HL-60 (cell line): ENCODE measurements around the gene MDGA2.

Experiments used
- DNase-seq, 2 experiments: peaks; one replicate each; pipeline ENCODE4 v3.0.0-alpha.2; 2010 to 2020; ENCODE audit warnings: low read depth in 1 of 2, low spot score in 1 of 2
- H3K27ac ChIP-seq: fragments of 250-450 bp; sonication (Bioruptor Pico); replicated peaks from 2 replicates; pipeline ENCODE4 v1.5.1; 2020; ENCODE audit warnings: mild to moderate bottlenecking, moderate library complexity
- H3K27me3 ChIP-seq: fragments of 250-450 bp; sonication (Bioruptor Pico); 2 replicates; pipeline ENCODE4 v1.5.1; 2021; ENCODE audit warnings: mild to moderate bottlenecking, moderate library complexity; ENCODE audit not compliant: insufficient read depth, poor library complexity, severe bottlenecking
- H3K4me3 ChIP-seq: replicated peaks from 2 replicates; pipeline ENCODE4 v1.5.1; 2011; ENCODE audit warnings: mild to moderate bottlenecking, control low read depth, low read length; ENCODE audit not compliant: insufficient read depth
- GABPA ChIP-seq: IDR thresholded peaks from 2 replicates; pipeline ENCODE4 v1.6.1; 2012; ENCODE audit warnings: low read depth
- POLR2AphosphoS5 ChIP-seq: IDR thresholded peaks from 2 replicates; pipeline ENCODE4 v1.6.1; 2012; ENCODE audit warnings: low read depth
- REST ChIP-seq: IDR thresholded peaks from 2 replicates; pipeline ENCODE4 v1.6.1; 2012; ENCODE audit warnings: low read depth; ENCODE audit not compliant: insufficient replicate concordance
- SPI1 ChIP-seq: IDR thresholded peaks from 2 replicates; pipeline ENCODE4 v1.6.1; 2012; ENCODE audit warnings: low read depth, mild to moderate bottlenecking, borderline replicate concordance
- TF ChIP-seq, protein P1 (sequence below): IDR thresholded peaks from one replicate; pipeline ENCODE4 v1.5.1; 2011; ENCODE audit warnings: low read length, control low read depth, inconsistent platforms; ENCODE audit not compliant: insufficient read depth

MDGA2 gene

DNA sequence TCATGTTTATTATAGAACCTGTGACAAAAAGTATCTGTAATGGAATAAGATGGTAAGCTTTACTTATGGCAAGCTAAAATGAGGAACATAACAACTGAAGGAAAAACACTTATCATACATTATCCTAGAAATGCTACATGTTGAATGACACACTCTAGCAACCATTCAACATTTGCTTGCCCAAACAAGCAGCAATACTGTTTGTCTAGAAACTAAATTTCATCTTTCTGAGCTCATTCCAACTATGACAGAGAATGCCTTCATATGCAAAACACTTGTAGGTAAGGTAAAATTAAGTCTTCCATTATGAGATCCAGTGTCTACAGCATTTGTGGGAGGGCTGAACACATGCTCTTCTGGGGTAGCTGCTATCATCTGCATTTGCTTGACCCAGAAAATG lies 108.1 kb downstream of the MDGA2 start:
- H3K27me3 ChIP-seq = no peaks in the 10 kb centered on the region
- no peak overlapping the region for H3K27ac ChIP-seq
- DNase-seq = no peak
- TF ChIP-seq SPI1 = no peak
- TF ChIP-seq, protein P1, sequence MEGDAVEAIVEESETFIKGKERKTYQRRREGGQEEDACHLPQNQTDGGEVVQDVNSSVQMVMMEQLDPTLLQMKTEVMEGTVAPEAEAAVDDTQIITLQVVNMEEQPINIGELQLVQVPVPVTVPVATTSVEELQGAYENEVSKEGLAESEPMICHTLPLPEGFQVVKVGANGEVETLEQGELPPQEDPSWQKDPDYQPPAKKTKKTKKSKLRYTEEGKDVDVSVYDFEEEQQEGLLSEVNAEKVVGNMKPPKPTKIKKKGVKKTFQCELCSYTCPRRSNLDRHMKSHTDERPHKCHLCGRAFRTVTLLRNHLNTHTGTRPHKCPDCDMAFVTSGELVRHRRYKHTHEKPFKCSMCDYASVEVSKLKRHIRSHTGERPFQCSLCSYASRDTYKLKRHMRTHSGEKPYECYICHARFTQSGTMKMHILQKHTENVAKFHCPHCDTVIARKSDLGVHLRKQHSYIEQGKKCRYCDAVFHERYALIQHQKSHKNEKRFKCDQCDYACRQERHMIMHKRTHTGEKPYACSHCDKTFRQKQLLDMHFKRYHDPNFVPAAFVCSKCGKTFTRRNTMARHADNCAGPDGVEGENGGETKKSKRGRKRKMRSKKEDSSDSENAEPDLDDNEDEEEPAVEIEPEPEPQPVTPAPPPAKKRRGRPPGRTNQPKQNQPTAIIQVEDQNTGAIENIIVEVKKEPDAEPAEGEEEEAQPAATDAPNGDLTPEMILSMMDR = no peak
- no peak for TF ChIP-seq GABPA
- TF ChIP-seq POLR2AphosphoS5 = no peak
- no peak for TF ChIP-seq REST
- H3K4me3 ChIP-seq = no peak overlapping the region

DNA sequence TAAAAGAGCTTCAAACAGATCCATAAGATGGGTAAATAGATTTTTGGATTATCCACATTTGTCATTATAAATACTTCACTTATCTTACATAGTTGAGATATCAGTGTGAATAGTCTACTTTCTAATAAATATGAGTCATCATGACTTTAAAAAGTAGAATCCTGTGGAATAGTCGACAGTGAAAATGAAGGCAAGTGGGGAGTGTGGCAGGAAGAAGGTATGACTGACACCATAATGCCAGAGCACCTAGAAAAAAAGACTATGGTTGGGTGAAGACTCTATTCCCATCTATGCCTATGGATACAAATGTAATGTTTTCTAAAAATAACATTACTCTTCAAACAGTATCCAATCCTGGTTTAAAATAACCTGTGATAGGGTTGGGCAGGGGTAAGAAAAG lies 117.5 kb downstream of the MDGA2 start:
- Histone ChIP-seq H3K27ac (no peak overlapping the region), H3K27me3 (no peaks in the 10 kb centered on the region), H3K4me3 (no peak overlapping the region)
- DNase-seq = no peak
- no peak for TF ChIP-seq REST
- no peak for TF ChIP-seq SPI1
- TF ChIP-seq, protein P1 = no peak
- TF ChIP-seq GABPA = no peak
- no peak for TF ChIP-seq POLR2AphosphoS5

DNA sequence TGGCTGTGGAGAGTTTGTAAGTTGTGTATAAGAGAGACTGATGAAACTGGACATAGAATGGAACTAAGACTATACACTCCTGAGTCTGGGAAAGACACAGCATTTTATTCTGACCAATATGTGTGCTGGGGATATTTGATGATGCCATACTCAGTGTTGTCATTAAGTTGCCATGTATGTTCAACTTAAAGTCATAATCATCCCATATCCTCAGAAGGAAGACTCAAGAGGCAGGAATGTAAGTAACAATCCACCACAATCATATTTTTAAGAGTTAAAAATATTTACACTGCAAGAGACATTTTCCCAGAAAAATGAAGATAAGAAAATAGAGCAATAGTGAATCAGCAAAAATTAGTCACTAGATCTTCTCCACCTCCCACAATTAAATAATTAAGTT lies 120.1 kb downstream of the MDGA2 start:
- Histone ChIP-seq H3K27ac (no peak overlapping the region), H3K27me3 (no peaks in the 10 kb centered on the region), H3K4me3 (no peak overlapping the region)
- TF ChIP-seq REST (no peak), GABPA (no peak), SPI1 (no peak), POLR2AphosphoS5 (no peak)
- TF ChIP-seq, protein P1 = no peak
- no peak for DNase-seq
